Measurements from ENCODE around the gene SYT5.
"Not testable (repeated sequence)": the region's sequence is repeated elsewhere in the genome, so short reads cannot be mapped to it uniquely, and the experiment has no call there.

SYT5 gene

GRCh38 chr19:55172318-55172717, 7.8 kb downstream of the SYT5 start:
- DNase-seq (ENCODE audit: low spot score): not testable (repeated sequence)

DNA sequence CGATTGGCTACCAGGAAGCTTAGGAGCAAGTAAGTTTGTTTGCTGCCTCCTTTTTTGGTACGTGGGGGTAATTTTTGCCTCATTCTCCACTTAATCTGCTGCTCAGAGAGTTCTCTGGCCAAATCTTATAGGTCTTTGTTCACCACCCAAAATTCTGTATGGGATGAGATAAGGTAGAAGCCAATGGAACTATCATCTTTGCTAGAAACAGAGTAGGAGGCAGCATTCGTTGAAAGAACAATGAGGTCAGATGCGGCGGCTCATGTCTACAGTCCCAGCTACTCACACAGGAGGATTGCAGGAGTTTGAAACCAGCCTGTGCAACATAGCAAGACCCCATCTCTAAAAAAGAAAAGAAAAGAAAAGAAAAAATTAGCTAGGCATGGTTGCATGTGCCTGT, 8.6 kb downstream of the SYT5 start:
- DNase-seq (ENCODE audit: low spot score): no peak

DNA sequence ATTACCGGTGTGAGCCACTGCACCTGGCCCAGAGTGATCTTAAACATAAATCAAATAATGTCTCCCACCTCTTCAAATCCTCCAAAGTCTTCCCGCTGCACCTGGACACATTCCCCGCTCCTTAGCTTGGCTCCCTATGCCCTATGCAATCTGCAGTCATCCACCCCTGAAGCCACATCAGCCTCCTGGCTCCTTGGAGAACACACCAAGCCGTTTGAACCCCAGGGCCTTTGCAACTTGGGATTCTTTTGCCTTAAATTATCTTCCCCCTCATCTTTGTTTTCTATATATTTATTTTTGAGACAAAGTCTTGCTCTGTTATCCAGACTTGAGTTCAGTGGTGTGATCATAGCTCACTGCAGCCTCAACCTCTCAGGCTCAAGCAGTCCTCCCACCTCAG, 11.0 kb downstream of the SYT5 start:
- no peak for DNase-seq (ENCODE audit: low spot score)

GRCh38 chr19:55166530-55167268, 13.4 kb downstream of the SYT5 start, which contains the start of gene DNAAF3:
DNAAF3 (minus strand) TSS chr19:55166613; CDS start chr19:55166413, 200 bp downstream.
- peak; percentile 94 for DNase-seq (ENCODE audit: low spot score)

GRCh38 chr19:55165952-55166529, 14.0 kb downstream of the SYT5 start:
- DNase-seq (ENCODE audit: low spot score): peak; percentile 84

- no peak for DNase-seq (ENCODE audit: low spot score)
Measured at GRCh38 chr19:55161571-55162322, 18.3 kb downstream of the SYT5 start.

DNA sequence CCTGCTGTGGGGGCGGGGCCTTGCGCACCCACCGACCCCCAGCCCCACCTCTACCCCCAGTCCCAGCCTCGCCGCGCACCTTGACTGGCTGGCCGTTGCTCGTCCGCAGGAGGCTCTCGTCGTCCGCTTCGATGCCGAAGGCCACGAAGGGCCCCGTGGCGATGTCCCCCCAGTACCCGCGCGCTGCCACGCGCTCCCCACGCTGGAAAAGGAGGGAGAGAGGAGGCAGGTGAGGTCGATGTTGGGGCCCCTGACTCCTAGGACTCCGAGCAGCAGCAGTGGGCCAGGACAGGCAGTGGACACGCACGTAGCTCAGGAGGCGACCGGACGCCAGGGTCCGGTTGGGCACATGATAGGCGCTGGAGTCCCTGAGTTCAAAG, 19.1 kb downstream of the SYT5 start:
- DNase-seq (ENCODE audit: low spot score): no peak

DNA sequence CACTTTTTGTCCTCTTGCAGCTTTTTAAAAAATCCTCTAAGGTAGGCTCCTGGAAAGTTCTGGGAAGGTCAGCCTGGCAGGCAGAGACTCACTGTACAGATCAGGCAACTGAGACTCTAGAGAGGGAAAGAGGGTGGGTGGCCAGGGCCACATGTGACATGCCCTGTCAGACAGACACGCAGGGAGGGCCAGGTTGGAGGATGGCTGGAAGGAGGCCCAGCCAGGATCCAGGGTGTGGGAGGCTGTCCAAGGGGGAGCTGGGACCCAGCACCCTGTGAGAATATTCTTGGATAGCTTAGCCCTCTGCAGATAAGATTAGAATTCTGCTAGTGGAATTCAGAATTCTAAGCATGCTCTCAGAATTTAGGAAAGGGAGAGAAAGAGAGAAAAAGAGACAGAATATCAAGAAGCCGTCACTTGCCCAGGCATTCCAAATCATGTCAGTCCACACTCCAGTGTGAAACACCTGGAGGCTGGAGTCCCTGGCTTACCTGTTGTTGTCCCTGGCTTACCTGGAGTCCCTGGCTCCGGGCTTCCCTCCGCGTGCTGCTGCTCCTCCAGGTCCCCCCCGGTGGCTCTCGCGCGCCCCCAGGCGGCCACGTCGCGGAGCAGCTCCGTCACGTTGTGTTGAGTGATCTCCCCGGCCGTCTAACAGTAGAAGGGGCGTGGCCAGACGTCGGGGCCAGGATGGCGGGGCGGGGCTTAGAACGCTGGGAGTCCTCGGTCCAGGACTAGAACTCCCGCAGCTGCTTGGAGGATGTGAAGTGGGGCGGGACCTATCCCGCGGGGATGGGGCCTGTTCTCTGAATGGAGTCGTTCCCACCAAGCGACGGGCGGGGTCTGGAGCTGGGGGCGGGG, 19.7 kb downstream of the SYT5 start:
- DNase-seq (ENCODE audit: low spot score): peak; percentile 81

GRCh38 chr19:55158848-55159749, 21.0 kb downstream of the SYT5 start:
- peak; percentile 53 for DNase-seq (ENCODE audit: low spot score)

- no peak for DNase-seq (ENCODE audit: low spot score)
Measured at GRCh38 chr19:55158423-55158822, 21.7 kb downstream of the SYT5 start.

DNA sequence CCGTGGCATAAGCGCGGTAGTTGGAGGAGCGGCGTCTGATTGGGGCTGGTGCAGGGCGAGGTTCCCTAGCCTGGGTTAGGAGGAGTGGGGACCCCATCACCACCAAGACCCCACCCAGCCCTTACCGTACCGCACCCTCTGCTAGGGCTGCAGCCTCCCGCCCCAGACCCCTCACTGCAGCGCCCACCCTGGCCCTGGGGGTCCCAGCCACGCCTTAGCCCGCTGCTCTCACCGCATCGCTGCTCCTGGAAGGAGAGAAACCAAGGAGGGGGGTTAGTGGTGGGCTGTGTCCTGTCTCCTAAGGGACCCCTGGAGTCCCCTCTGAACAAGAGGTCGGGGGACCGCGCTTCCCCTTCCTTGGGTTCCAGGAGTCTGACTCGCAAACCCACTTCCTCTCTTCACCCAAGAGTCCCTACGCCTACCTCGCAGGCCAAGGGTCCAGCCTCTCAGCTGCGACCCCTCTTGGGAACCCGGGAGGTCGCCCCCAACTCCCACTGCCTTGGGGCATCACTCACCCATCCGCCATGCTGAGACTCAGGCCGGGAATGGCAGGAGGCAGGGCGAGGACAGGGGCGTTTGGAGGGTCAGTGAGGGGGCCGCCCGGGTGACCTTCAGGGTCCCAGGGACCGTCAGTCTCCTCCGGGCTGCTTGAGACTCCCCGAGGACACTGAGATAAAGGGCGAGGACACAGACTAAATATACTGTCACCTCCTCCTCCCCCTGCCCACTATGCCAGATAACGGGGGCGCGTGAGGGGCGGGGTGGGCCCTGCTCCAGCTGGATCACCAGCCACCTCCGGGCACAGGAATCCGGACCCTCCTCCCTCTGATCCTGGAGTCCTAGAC, 22.8 kb downstream of the SYT5 start, which contains the start of gene TNNI3:
Gene TNNI3, minus strand, starts transcription at position 669 of the 845 bp plus-strand sequence. Its CDS starts 143 bp downstream, at position 526.
- DNase-seq (ENCODE audit: low spot score): no peak

DNA sequence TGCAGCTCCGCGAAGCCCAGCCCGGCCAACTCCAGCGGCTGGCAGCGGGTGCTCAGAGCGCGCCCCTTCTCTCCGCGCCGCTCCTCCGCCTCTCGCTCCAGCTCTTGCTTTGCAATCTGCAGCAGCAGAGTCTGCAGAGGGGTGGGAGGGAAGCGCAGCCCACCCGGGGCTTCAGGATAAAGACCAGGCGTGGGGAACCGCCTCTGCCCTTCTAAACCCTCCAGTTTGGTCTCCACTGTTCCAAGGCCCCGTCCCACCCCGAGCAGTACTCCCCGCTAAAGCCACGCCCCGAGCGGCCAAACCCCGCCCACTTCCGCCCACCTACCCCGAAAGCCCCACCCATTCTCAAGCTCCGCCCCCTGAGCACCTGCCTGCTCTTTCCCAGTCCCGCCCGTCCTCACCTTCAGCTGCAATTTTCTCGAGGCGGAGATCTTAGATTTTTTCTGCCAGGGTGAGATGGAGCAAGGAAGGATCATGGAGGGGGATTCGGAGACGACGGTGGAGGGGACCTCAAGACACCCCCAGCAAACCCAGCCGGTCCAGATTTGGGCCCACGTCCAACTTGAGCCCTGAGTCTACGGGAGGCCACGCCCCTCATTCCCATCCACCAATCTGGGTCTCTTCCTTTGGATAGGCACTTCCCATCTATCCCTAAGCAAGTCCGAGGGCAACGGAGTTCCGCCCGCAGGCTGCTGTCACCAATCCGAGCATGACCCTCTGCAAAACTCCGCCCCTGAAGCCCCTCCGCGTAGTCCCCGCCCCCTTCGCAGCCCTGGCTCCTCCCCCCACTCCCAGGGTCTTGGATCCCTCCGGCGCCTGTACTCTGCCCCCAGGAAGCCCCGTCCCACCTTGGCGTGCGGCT, 23.7 kb downstream of the SYT5 start:
- DNase-seq (ENCODE audit: low spot score): peak; percentile 80

GRCh38 chr19:55155784-55156183, 24.3 kb downstream of the SYT5 start:
- not testable (repeated sequence) for DNase-seq (ENCODE audit: low spot score)

DNA sequence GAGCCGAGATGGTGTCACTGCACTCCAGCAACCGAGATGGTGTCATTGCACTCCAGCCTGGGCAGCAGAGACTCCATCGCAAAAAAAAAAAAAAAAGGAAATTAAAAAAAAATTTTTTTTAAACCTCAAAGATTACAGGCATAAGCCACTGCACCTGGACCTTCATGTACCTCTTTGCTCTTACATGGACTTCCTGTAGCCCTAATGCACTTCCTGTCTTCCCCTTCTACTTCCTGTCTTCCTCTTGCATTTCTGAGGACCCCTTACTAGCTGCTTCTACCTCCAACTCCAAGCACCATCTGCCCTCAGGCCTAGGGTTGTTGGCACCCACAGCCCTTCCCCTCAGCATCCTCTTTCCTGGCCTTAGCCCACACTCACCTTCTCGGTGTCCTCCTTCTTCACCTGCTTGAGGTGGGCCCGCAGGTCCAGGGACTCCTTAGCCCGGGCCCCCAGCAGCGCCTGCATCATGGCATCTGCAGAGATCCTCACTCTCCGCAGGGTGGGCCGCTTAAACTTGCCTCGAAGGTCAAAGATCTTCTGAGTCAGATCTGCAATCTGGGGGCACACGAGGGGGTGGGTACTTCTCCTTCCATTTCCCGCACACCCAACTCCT, 26.3 kb downstream of the SYT5 start:
- DNase-seq (ENCODE audit: low spot score): no peak

DNA sequence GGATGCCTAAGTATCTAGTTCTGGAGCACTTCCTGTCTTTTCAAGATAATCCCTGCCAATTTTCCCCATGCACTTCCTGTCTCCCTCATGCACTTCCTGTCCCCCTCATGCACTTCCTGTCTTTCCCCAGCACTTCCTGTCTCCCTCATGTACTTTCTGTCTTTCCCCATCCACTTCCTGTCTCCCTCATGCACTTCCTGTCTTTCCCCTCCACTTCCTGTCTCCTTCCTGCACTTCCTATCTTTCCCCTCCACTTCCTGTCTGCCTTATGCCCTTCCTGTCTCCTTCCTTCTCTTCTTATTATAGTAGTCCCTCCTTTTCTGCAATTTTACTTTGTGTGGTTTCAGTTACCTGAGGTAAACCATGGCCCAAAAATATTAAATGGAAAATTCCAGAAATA, 28.1 kb downstream of the SYT5 start:
- DNase-seq (ENCODE audit: low spot score): no peak

GRCh38 chr19:55149078-55150003, 30.7 kb downstream of the SYT5 start, which contains the start of gene TNNT1:
TNNT1 (minus strand) TSS chr19:55149206; CDS start chr19:55147157, 2,049 bp downstream.
- no peak for DNase-seq (ENCODE audit: low spot score)

DNA sequence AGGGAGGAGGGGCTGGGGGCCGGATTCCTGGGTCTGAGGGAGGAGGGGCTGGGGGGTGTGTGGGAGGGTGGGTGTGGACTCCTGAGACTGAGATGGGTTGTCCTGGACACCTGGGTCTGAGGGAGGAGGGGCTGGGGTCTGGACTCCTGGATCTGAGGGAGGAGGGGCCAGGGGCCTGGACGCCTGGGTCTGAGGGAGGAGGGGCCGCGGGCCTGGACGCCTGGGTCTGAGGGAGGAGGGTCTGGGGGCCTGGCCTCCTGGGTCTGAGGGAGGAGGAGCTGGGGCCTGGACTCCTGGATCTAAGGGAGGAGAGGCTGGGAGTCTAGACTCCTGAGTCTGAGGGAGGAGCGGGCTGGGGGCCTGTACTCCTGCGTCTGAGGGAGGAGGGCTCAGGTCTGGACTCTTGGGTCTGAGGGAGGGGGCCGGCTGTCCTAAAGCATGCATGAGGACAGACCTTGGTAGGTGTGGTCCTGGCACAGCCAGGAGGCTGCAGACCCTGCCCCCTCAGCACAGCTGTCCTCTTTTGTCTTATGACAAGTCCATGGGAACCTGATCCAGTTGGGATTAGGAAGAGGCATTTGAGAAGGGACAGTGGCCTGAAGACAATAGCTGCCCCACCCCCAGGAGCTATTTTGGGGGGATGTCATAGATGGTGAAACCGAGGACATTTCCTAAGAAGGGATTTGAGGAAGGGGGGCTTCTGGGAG, 32.4 kb downstream of the SYT5 start:
- DNase-seq (ENCODE audit: low spot score): no peak

Data from cerebellar cortex (tissue), 1 donor.